Activated CD8-positive, alpha-beta T cell treated with anti-CD3 and anti-CD28 coated beads, Interleukin-2, amount 10 ng/mL, durations not matched to agents 7 days and 5 days (primary cell): Measurements from ENCODE around the gene CAMK2G. TPM values are rescaled to one million over a fixed set of nuclear protein-coding genes. Genes with fewer than 3 reads are reported as not detected.
"Not testable (repeated sequence)": the region's sequence is repeated elsewhere in the genome, so short reads cannot be mapped to it uniquely, and the experiment has no call there.

Experiments used
- ATAC-seq: fragments of 150-1000 bp; cut with Tn5 transposase; one replicate; pipeline ENCODE4 v1.10.0; 2021; ENCODE audit warnings: moderate library complexity
- CTCF ChIA-PET: fragments of 350-600 bp; sonication (Branson Sonifier 250); formaldehyde crosslinking; loops from one replicate; lab custom pipeline; 2021; ENCODE audit warnings: antibody characterized with exemption; lab: Charles Lee
- POLR2A ChIA-PET: fragments of 350-600 bp; sonication (Branson Sonifier 250); formaldehyde crosslinking; loops from one replicate; lab custom pipeline; 2021; ENCODE audit warnings: antibody characterized with exemption; lab: Charles Lee
- DNase-seq: peaks from one replicate; pipeline ENCODE4 v3.0.0-alpha.2; 2020
- H3K27ac Mint-ChIP-seq: one replicate; pipeline ENCODE4 v1.8.0; 2021; ENCODE audit warnings: mild to moderate bottlenecking, mixed read lengths
- H3K27me3 Mint-ChIP-seq: one replicate; pipeline ENCODE4 v1.8.0; 2021; ENCODE audit warnings: low read depth, mixed read lengths
- H3K36me3 Mint-ChIP-seq: one replicate; pipeline ENCODE4 v1.8.0; 2021; ENCODE audit warnings: low read depth, mixed read lengths
- H3K4me1 Mint-ChIP-seq: one replicate; pipeline ENCODE4 v1.8.0; 2021; ENCODE audit warnings: low read depth, mixed read lengths
- H3K4me3 Mint-ChIP-seq: one replicate; pipeline ENCODE4 v1.8.0; 2021; ENCODE audit warnings: mild to moderate bottlenecking, mixed read lengths
- H3K9me3 Mint-ChIP-seq: one replicate; pipeline ENCODE4 v1.8.0; 2022; ENCODE audit warnings: mixed read lengths; ENCODE audit not compliant: insufficient read depth
- total RNA-seq, 2 experiments: library from RNA; stranded (reverse); gene quantifications; one replicate each; pipeline ENCODE4 v1.2.3, GENCODE V29; 2021

CAMK2G gene
- total RNA-seq, 2 experiments from 2014 or later: 43.2 to 48.4 TPM

DNA sequence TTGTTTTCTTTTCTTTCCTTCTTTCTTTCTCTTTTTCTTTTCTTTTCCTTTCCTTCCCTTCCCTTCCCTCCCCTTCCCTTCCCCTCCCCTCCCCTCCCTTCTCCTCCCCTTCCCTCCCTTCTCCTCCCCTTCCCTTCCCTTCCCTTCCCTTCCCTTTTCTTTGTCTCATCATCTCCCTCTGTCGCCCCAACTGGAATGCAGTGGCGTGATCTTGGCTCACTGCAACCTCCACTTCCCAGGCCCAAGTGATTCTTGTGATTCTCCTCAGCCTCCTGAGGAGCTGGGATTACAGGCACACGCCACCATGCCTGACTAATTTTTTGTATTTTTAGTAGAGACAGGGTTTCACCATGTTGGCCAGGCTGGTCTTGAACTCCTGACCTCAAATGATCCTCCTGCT is 15.1 kb upstream of the CAMK2G start:
- POLR2A ChIA-PET, ATAC-seq, DNase-seq, H3K9me3 Mint-ChIP-seq, H3K36me3 Mint-ChIP-seq, H3K4me1 Mint-ChIP-seq, H3K27ac Mint-ChIP-seq, H3K4me3 Mint-ChIP-seq, H3K27me3 Mint-ChIP-seq: not testable (repeated sequence)
- CTCF ChIA-PET: interaction anchor here (0.8 to 11.9 kb wide), 11 partner anchors 10 to 214 kb away, joined by 3 to 408 read pairs (median 5); no protein-coding TSS in a partner anchor

DNA sequence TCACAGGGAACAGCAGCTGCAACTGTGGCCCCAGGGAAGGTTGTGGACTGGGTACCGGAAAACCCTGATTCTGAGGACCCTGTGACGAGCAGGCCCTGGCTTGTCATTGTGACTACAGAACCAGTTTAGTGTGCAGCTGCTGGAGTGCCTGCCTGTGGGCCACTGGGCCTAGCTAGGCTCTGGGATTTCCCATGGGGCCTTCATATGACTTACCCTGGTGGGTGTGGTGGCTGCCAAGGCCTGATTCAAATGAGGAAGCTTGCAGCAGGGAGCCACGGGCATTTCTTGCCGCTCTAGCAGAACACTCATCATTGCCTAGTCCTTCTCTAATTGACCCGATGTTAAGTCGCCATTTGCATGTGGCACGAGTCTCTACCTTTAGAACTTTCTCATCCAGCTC is 14.7 kb upstream of the CAMK2G start:
- H3K27me3 Mint-ChIP-seq: peaks cover 9% of the 10 kb centered on the region
- ATAC-seq (no peak), DNase-seq (no peak)
- peaks cover 7% of the 10 kb centered on the region for H3K4me1 Mint-ChIP-seq
- CTCF ChIA-PET: interaction anchor here (0.8 to 11.9 kb wide), 12 partner anchors 10 to 214 kb away, joined by 3 to 408 read pairs (median 5); no protein-coding TSS in a partner anchor
- H3K4me3 Mint-ChIP-seq: no peak overlapping the region
- H3K36me3 Mint-ChIP-seq: no peaks in the 10 kb centered on the region
- no peaks in the 10 kb centered on the region for H3K9me3 Mint-ChIP-seq
- POLR2A ChIA-PET: interaction anchor here (0.7 kb wide), 1 partner anchor 10 kb away, joined by 4 read pairs; no protein-coding TSS in a partner anchor
- H3K27ac Mint-ChIP-seq: no peak overlapping the region

DNA sequence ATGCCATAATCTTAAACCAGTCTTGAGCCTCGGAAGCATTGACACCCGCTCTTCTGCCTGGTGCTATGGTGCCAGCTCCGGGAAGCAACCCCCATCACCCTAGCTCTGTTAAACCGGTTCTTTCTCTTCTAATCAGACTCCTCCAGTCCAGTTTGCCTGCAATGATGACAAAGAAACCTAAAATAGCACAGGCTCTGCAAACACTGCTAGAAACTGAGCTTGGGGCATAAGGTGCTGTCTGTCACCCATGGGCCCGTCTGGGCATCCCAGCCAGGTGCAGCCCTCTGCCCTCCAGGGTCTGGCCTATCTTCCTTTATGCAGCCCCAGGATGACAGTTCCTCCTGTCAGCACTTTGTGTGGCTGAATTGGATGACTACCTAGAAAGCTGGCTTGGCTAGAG is 14.2 kb upstream of the CAMK2G start:
- peaks cover 7% of the 10 kb centered on the region for H3K4me1 Mint-ChIP-seq
- no peaks in the 10 kb centered on the region for H3K9me3 Mint-ChIP-seq
- H3K36me3 Mint-ChIP-seq: no peaks in the 10 kb centered on the region
- no peak for ATAC-seq
- no peak overlapping the region for H3K4me3 Mint-ChIP-seq
- CTCF ChIA-PET: interaction anchor here (0.8 to 11.9 kb wide), 9 partner anchors 9 to 215 kb away, joined by 3 to 408 read pairs (median 26); no protein-coding TSS in a partner anchor
- no peak overlapping the region for H3K27ac Mint-ChIP-seq
- H3K27me3 Mint-ChIP-seq: peaks cover 9% of the 10 kb centered on the region
- POLR2A ChIA-PET: interaction anchor here (0.7 to 1.0 kb wide), 2 partner anchors 11 to 34 kb away, joined by 3 to 4 read pairs; no protein-coding TSS in a partner anchor
- no peak for DNase-seq

GRCh38 chr10:73887294-73888039 is 13.1 kb upstream of the CAMK2G start:
- POLR2A ChIA-PET: interaction anchor here (0.8 to 1.0 kb wide), 2 partner anchors 35 to 53 kb away, joined by 3 read pairs; no protein-coding TSS in a partner anchor
- no peak overlapping the region for H3K4me3 Mint-ChIP-seq

DNA sequence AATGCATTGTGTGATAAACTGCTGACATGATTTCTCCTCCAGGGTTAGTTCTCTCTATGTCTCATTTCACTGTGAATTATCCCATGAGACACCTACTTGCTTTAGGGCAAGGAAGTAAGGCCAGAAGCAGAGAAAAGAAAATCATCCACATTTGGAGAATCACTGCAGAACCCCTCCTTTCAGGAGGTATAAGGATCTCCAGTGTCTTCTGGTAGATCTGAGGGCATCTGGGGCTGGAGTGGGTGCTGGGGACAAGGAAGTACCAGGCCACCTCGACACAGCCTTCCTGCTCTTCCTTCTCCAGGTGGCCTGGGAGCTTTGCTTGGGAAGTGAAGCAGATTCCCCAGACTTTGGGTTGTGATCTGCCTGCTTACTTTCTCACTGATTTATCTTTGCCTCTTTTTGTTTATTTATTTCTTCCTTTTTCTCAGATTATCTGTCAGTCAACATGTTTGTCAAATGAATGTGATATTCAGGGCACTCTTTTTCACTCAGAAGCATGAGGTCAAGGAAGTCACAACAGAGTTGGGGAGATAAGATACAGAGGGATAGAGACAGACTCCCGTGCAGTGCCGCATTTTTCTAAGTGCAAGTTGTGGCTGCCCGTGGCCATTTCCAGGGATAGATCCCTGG is 12.4 kb upstream of the CAMK2G start:
- ATAC-seq: no peak
- Mint-ChIP-seq H3K36me3 (no peaks in the 10 kb centered on the region), H3K4me3 (no peak overlapping the region), H3K27ac (no peak overlapping the region), H3K9me3 (no peaks in the 10 kb centered on the region), H3K27me3 (peaks cover 1% of the 10 kb centered on the region), H3K4me1 (peaks cover 7% of the 10 kb centered on the region)
- POLR2A ChIA-PET: interaction anchor here (1.1 kb wide), 1 partner anchor 54 kb away, joined by 6 read pairs; no protein-coding TSS in a partner anchor
- CTCF ChIA-PET: interaction anchor here (0.6 to 11.9 kb wide), 77 partner anchors 7 to 1350 kb away, joined by 3 to 408 read pairs (median 4); partner anchors contain the start of genes ADK, AP3M1, CAMK2G and VCL
- no peak for DNase-seq

More at GRCh38 chr10:73887294-73888039, 13.1 kb upstream of the CAMK2G start:
- ATAC-seq (no peak), DNase-seq (no peak)
- Mint-ChIP-seq H3K27ac (no peak overlapping the region), H3K9me3 (no peaks in the 10 kb centered on the region), H3K27me3 (peaks cover 4% of the 10 kb centered on the region), H3K36me3 (no peaks in the 10 kb centered on the region), H3K4me1 (peaks cover 7% of the 10 kb centered on the region)
- CTCF ChIA-PET: interaction anchor here (0.7 to 11.9 kb wide), 25 partner anchors 8 to 347 kb away, joined by 3 to 408 read pairs (median 6); no protein-coding TSS in a partner anchor

GRCh38 chr10:73886085-73886529 is 11.8 kb upstream of the CAMK2G start:
- DNase-seq (peak; percentile 81), ATAC-seq (peak; percentile 93)
- no peak overlapping the region for H3K4me3 Mint-ChIP-seq
- no peaks in the 10 kb centered on the region for H3K36me3 Mint-ChIP-seq
- H3K27ac Mint-ChIP-seq: no peak overlapping the region
- H3K27me3 Mint-ChIP-seq: peaks cover 4% of the 10 kb centered on the region
- peaks cover 7% of the 10 kb centered on the region for H3K4me1 Mint-ChIP-seq
- H3K9me3 Mint-ChIP-seq: no peaks in the 10 kb centered on the region
- POLR2A ChIA-PET: interaction anchor here (1.1 kb wide), 1 partner anchor 55 kb away, joined by 6 read pairs; no protein-coding TSS in a partner anchor
- CTCF ChIA-PET: interaction anchor here (0.6 to 11.9 kb wide), 77 partner anchors 8 to 1351 kb away, joined by 3 to 408 read pairs (median 4); partner anchors contain the start of genes ADK, AP3M1, CAMK2G and VCL

- H3K9me3 Mint-ChIP-seq: no peaks in the 10 kb centered on the region
- H3K27me3 Mint-ChIP-seq: peaks cover 6% of the 10 kb centered on the region
- no peak overlapping the region for H3K4me3 Mint-ChIP-seq
- ATAC-seq (no peak), DNase-seq (no peak)
- CTCF ChIA-PET: interaction anchor here (2.2 to 11.9 kb wide), 2 partner anchors 34 to 54 kb away, joined by 11 to 408 read pairs; no protein-coding TSS in a partner anchor
- H3K36me3 Mint-ChIP-seq: no peaks in the 10 kb centered on the region
- no peak overlapping the region for H3K27ac Mint-ChIP-seq
- H3K4me1 Mint-ChIP-seq: peaks cover 25% of the 10 kb centered on the region
- POLR2A ChIA-PET: no interaction called here
These were observed 9.7 kb upstream of the CAMK2G start for GRCh38 chr10:73884017-73884416.

GRCh38 chr10:73881221-73881919 is 7.0 kb upstream of the CAMK2G start:
- ATAC-seq (no peak), DNase-seq (no peak)
- H3K27ac Mint-ChIP-seq: no peak overlapping the region
- ChIA-PET POLR2A (interaction anchor here (1.3 kb wide), 1 partner anchor 30 kb away, joined by 4 read pairs; no protein-coding TSS in a partner anchor), CTCF (interaction anchor here (0.8 to 8.2 kb wide), 8 partner anchors 20 to 200 kb away, joined by 3 to 431 read pairs (median 18); a partner anchor contains a TSS)
- H3K36me3 Mint-ChIP-seq: no peaks in the 10 kb centered on the region
- no peak overlapping the region for H3K4me3 Mint-ChIP-seq
- no peaks in the 10 kb centered on the region for H3K9me3 Mint-ChIP-seq
- H3K27me3 Mint-ChIP-seq: peaks cover 6% of the 10 kb centered on the region
- H3K4me1 Mint-ChIP-seq: peaks cover 44% of the 10 kb centered on the region

GRCh38 chr10:73879296-73880173 is 5.2 kb upstream of the CAMK2G start:
- peak; percentile 97 for DNase-seq
- H3K27ac Mint-ChIP-seq: peak overlapping the region; percentile 61
- H3K27me3 Mint-ChIP-seq: peaks cover 6% of the 10 kb centered on the region
- no peak overlapping the region for H3K4me3 Mint-ChIP-seq
- H3K4me1 Mint-ChIP-seq: peaks cover 53% of the 10 kb centered on the region
- ChIA-PET CTCF (interaction anchor here (0.6 to 8.2 kb wide), 68 partner anchors 9 to 1332 kb away, joined by 3 to 431 read pairs (median 5); partner anchors contain the start of genes PLAU, SEC24C and ZSWIM8), POLR2A (interaction anchor here (0.6 to 2.1 kb wide), 14 partner anchors 11 to 633 kb away, joined by 3 to 14 read pairs (median 4); partner anchors contain the start of gene CHCHD1)
- H3K36me3 Mint-ChIP-seq: no peaks in the 10 kb centered on the region
- no peaks in the 10 kb centered on the region for H3K9me3 Mint-ChIP-seq
- ATAC-seq: peak; percentile 93

DNA sequence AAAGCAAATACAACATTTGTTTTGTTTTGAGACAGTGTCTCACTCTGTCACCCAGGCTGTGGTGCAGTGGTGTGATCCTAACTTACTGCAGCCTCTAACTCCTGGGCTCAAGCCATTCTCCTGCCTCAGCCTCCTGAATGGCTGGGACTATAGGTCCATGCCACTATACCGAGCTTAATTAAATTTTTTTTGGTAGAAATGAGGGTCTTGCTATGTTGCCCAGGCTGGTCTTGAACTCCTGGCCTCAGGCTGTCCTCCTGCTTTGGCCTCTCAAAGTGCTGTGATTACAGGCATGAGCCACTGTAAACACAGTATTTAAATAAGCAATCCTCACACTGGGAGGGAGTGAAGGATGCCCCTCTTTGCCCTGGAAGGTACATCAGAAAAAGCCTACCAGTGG is 4.0 kb upstream of the CAMK2G start:
- CTCF ChIA-PET: interaction anchor here (1.1 to 8.2 kb wide), 19 partner anchors 8 to 356 kb away, joined by 3 to 431 read pairs (median 11); partner anchors contain the start of gene SEC24C
- ATAC-seq (no peak), DNase-seq (no peak)
- Mint-ChIP-seq H3K4me1 (peaks cover 53% of the 10 kb centered on the region), H3K36me3 (peaks cover under 1% of the 10 kb centered on the region), H3K4me3 (no peak overlapping the region), H3K27me3 (peaks cover 6% of the 10 kb centered on the region), H3K9me3 (no peaks in the 10 kb centered on the region), H3K27ac (no peak overlapping the region)
- POLR2A ChIA-PET: interaction anchor here (0.6 to 2.1 kb wide), 2 partner anchors 27 to 29 kb away, joined by 4 to 14 read pairs; no protein-coding TSS in a partner anchor
